Esophagus muscularis mucosa (tissue), 4 donors: ENCODE results near the gene MSANTD4.

Experiments used
- CTCF ChIP-seq, 3 experiments: fragments of 200-600 bp in 2 of 3; fragments of 450-650 bp in 1 of 3; sonication (generic) in 2 of 3; IDR thresholded peaks; one replicate each; pipeline ENCODE4 v1.5.1; 2017 to 2019; ENCODE audit warnings: antibody characterized with exemption in 3 of 3, mild to moderate bottlenecking in 2 of 3, moderate library complexity in 1 of 3
- EP300 ChIP-seq: sonication (generic); formaldehyde crosslinking; IDR thresholded peaks from one replicate; pipeline ENCODE4 v1.6.1; 2017; ENCODE audit warnings: antibody characterized with exemption
- POLR2A ChIP-seq: fragments of 450-650 bp; IDR thresholded peaks from one replicate; pipeline ENCODE4 v1.6.1; 2017; ENCODE audit warnings: antibody characterized with exemption, moderate library complexity, mild to moderate bottlenecking, low read depth
- POLR2AphosphoS5 ChIP-seq, 2 donors: sonication (generic); formaldehyde crosslinking; IDR thresholded peaks; one replicate each; pipeline ENCODE4 v1.6.1; 2017; ENCODE audit warnings: antibody characterized with exemption in 2 of 2

GRCh38 chr11:106031202-106031810, 9.3 kb upstream of the MSANTD4 start:
- TF ChIP-seq EP300 (no peak), CTCF (IDR thresholded peaks at IDR 0.05) (no peak), POLR2AphosphoS5 (IDR thresholded peaks at IDR 0.05) (no peak), POLR2A (no peak)
